A673 (cell line): ENCODE results near the gene DLG2. TPM values are rescaled to one million over a fixed set of nuclear protein-coding genes. Genes with fewer than 3 reads are reported as not detected.

ENCODE experiments used
- BruUV-seq: library from RNA; stranded (reverse); fragments of 400-500 nt; replicated peaks from 2 replicates; lab custom pipeline; 2021; lab: Mats Ljungman, UMichigan
- CTCF ChIA-PET: fragments of 300-600 bp; sonication (Branson Sonifier 250); formaldehyde crosslinking; loops from one replicate; lab custom pipeline; 2022; ENCODE audit warnings: antibody characterized with exemption; lab: Charles Lee
- POLR2A ChIA-PET: fragments of 300-600 bp; sonication (Branson Sonifier 250); formaldehyde crosslinking; loops from one replicate; lab custom pipeline; 2022; ENCODE audit warnings: antibody characterized with exemption; ENCODE audit not compliant: low non-redundant PET; lab: Charles Lee
- DNase-seq: peaks from one replicate; pipeline ENCODE4 v3.0.0-alpha.2; 2015; ENCODE audit warnings: low spot score
- H3K27ac ChIP-seq: fragments of 200-600 bp; sonication (generic); 2 replicates; pipeline ENCODE4 v1.5.1; 2016; ENCODE audit warnings: mixed run types, low read depth, mild to moderate bottlenecking, mixed read lengths, antibody characterized with exemption, low read length; ENCODE audit not compliant: poor library complexity, severe bottlenecking
- H3K27me3 ChIP-seq: fragments of 200-600 bp; sonication (generic); replicated peaks from 2 replicates; pipeline ENCODE4 v1.6.1; 2017; ENCODE audit warnings: mixed run types, low read depth, mild to moderate bottlenecking, mixed read lengths, antibody characterized with exemption, low read length; ENCODE audit not compliant: insufficient read depth, poor library complexity
- H3K36me3 ChIP-seq: fragments of 200-600 bp; sonication (generic); 2 replicates; pipeline ENCODE4 v1.6.1; 2016; ENCODE audit warnings: mixed run types, mild to moderate bottlenecking, mixed read lengths, antibody characterized with exemption, low read length; ENCODE audit not compliant: insufficient read depth, poor library complexity, severe bottlenecking
- H3K4me1 ChIP-seq: fragments of 200-600 bp; sonication (generic); 2 replicates; pipeline ENCODE4 v1.6.1; 2017; ENCODE audit warnings: mixed run types, mild to moderate bottlenecking, mixed read lengths, antibody characterized with exemption, low read length; ENCODE audit not compliant: insufficient read depth, poor library complexity, severe bottlenecking
- H3K4me3 ChIP-seq: fragments of 200-600 bp; sonication (generic); 2 replicates; pipeline ENCODE4 v1.5.1; 2016; ENCODE audit warnings: low read depth, mixed run types, mild to moderate bottlenecking, mixed read lengths, low read length; ENCODE audit not compliant: poor library complexity, severe bottlenecking
- H3K9me3 ChIP-seq: fragments of 200-600 bp; sonication (generic); 2 replicates; pipeline ENCODE4 v1.6.1; 2016; ENCODE audit warnings: mixed run types, low read depth, mild to moderate bottlenecking, mixed read lengths, antibody characterized with exemption, low read length; ENCODE audit not compliant: poor library complexity, severe bottlenecking
- CTCF ChIP-seq: fragments of 300-800, 200-600 bp; sonication (generic); conservative IDR thresholded peaks from 2 replicates; pipeline ENCODE4 v1.5.1; 2017; ENCODE audit warnings: low read depth, mild to moderate bottlenecking, antibody characterized with exemption, low read length, moderate library complexity, mixed read lengths
- EZH2 ChIP-seq: fragments of 200-600 bp; sonication (generic); IDR thresholded peaks from 2 replicates; pipeline ENCODE4 v1.6.1; 2017; ENCODE audit warnings: borderline replicate concordance, low read depth, mild to moderate bottlenecking, mixed read lengths, antibody characterized with exemption, low read length; ENCODE audit not compliant: poor library complexity, severe bottlenecking
- intact Hi-C: fragments of 100-400 bp; cut with micrococcal nuclease; formaldehyde crosslinking; loops from one replicate; pipeline ENCODE4 v1.10.0; 2022; ENCODE audit not compliant: unreplicated experiment
- total RNA-seq: library from RNA; stranded (reverse); gene quantifications from 2 replicates; pipeline ENCODE4 v1.2.3, GENCODE V29; 2021

The DLG2 gene
- total RNA-seq, 1 experiment from 2014 or later = 277 TPM

- Histone ChIP-seq H3K27me3 (no peaks in the 10 kb centered on the region), H3K4me3 (no peak overlapping the region), H3K36me3 (no peaks in the 10 kb centered on the region), H3K4me1 (no peaks in the 10 kb centered on the region), H3K9me3 (no peaks in the 10 kb centered on the region), H3K27ac (no peak overlapping the region)
- BruUV-seq = no TSS peak
- DNase-seq = no peak
- intact Hi-C loops = no loop called here
- TF ChIP-seq EZH2 = no peak
- TF ChIP-seq CTCF = no peak
- POLR2A ChIA-PET = no interaction called here
- CTCF ChIA-PET = no interaction called here
Measured at GRCh38 chr11:83410605-83411565, 2216.3 kb downstream of the DLG2 start.

GRCh38 chr11:83409891-83410290, 2217.3 kb downstream of the DLG2 start:
- CTCF ChIA-PET = no interaction called here
- BruUV-seq = no TSS peak
- intact Hi-C loops = no loop called here

GRCh38 chr11:83409476-83409875, 2217.7 kb downstream of the DLG2 start:
- no peak overlapping the region for H3K27ac ChIP-seq
- no TSS peak for BruUV-seq
- POLR2A ChIA-PET = no interaction called here
- no peaks in the 10 kb centered on the region for H3K9me3 ChIP-seq
- no peak overlapping the region for H3K4me3 ChIP-seq
- TF ChIP-seq CTCF = no peak
- no peak for TF ChIP-seq EZH2
- CTCF ChIA-PET = no interaction called here
- DNase-seq = no peak
- intact Hi-C loops = no loop called here
- no peaks in the 10 kb centered on the region for H3K36me3 ChIP-seq
- H3K27me3 ChIP-seq = no peaks in the 10 kb centered on the region
- H3K4me1 ChIP-seq = no peaks in the 10 kb centered on the region

More at GRCh38 chr11:83409891-83410290, 2217.3 kb downstream of the DLG2 start:
- H3K9me3 ChIP-seq = no peaks in the 10 kb centered on the region
- no peak overlapping the region for H3K4me3 ChIP-seq
- H3K27ac ChIP-seq = no peak overlapping the region
- TF ChIP-seq EZH2 (no peak), CTCF (no peak)
- H3K4me1 ChIP-seq = no peaks in the 10 kb centered on the region
- POLR2A ChIA-PET = no interaction called here
- DNase-seq = no peak
- no peaks in the 10 kb centered on the region for H3K36me3 ChIP-seq
- H3K27me3 ChIP-seq = no peaks in the 10 kb centered on the region
